H1 (cell line): Measurements from ENCODE around the gene SLC12A8. TPM values are rescaled to one million over a fixed set of nuclear protein-coding genes. Genes with fewer than 3 reads are reported as not detected.

Experiments
- RAD21 ChIP-seq, 2 experiments: IDR thresholded peaks in 1 of 2; conservative IDR thresholded peaks in 1 of 2; 2 replicates each; pipeline ENCODE4 v1.6.1; 2011; ENCODE audit warnings: low read depth in 2 of 2, low read length in 2 of 2, improper control_type of control experiment in 1 of 2, inconsistent platforms in 1 of 2, mild to moderate bottlenecking in 1 of 2, moderate library complexity in 1 of 2
- TCF12 ChIP-seq: IDR thresholded peaks from 2 replicates; pipeline ENCODE4 v1.6.1; 2011; ENCODE audit warnings: low read depth, mild to moderate bottlenecking, low read length
- polyA plus RNA-seq, 7 experiments: library from polyadenylated mRNA; depleted of rRNA in 3 of 7; stranded (reverse) in 5 of 7; unstranded in 2 of 7; fragments of >200 nt in 5 of 7; fragments of 200-250 nt in 2 of 7; gene quantifications; 1 replicate in 5 of 7; 2 replicates in 1 of 7; 4 replicates in 1 of 7; pipeline versions ENCODE4 v1.2.1 to v1.2.3, GENCODE V29; 2011 to 2013; ENCODE audit warnings: missing spikeins in 2 of 7, mixed read lengths in 2 of 7
- total RNA-seq: library from RNA; stranded (reverse); fragmentation: NEBNext Ultra II Directional; extraction: Animal tissue kit (Norgen Biotek cat#: 25700); gene quantifications from 2 replicates; pipeline ENCODE4 v1.2.1, GENCODE V29; 2021
- TF ChIP-seq, protein P1 (sequence below): fragments of 300-600 bp; sonication (generic); IDR thresholded peaks from 2 replicates; pipeline ENCODE4 v1.7.1; 2012; ENCODE audit warnings: low read length, moderate library complexity, mild to moderate bottlenecking, inconsistent platforms; ENCODE audit not compliant: insufficient replicate concordance

Gene SLC12A8
- total and polyA plus RNA-seq, 2 of the 8 experiments (the other 6 are each of a cell fraction or from before 2014, with no cell fraction given) = 13.7 to 14.4 TPM

DNA sequence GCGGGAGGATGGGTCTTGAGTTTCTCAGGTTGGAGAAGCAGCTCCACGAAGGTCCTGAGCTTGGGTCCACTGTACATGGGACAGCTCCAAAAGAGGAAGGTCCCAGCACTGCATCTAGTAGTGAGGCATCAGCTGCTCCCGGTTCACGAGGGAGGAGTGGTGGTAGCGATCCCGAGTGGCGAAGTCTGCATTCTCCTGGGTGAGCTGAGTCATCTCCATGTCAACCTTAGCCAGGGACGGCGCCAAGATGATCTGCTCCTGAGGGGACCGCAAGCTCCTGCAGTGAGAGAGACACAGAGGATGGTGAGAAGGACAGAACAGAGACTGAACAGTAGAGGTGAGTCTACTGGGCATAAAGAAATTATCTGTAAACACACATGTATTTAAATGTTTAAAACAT lies 128.8 kb downstream of the SLC12A8 start (continued):
- TF ChIP-seq, protein P1, sequence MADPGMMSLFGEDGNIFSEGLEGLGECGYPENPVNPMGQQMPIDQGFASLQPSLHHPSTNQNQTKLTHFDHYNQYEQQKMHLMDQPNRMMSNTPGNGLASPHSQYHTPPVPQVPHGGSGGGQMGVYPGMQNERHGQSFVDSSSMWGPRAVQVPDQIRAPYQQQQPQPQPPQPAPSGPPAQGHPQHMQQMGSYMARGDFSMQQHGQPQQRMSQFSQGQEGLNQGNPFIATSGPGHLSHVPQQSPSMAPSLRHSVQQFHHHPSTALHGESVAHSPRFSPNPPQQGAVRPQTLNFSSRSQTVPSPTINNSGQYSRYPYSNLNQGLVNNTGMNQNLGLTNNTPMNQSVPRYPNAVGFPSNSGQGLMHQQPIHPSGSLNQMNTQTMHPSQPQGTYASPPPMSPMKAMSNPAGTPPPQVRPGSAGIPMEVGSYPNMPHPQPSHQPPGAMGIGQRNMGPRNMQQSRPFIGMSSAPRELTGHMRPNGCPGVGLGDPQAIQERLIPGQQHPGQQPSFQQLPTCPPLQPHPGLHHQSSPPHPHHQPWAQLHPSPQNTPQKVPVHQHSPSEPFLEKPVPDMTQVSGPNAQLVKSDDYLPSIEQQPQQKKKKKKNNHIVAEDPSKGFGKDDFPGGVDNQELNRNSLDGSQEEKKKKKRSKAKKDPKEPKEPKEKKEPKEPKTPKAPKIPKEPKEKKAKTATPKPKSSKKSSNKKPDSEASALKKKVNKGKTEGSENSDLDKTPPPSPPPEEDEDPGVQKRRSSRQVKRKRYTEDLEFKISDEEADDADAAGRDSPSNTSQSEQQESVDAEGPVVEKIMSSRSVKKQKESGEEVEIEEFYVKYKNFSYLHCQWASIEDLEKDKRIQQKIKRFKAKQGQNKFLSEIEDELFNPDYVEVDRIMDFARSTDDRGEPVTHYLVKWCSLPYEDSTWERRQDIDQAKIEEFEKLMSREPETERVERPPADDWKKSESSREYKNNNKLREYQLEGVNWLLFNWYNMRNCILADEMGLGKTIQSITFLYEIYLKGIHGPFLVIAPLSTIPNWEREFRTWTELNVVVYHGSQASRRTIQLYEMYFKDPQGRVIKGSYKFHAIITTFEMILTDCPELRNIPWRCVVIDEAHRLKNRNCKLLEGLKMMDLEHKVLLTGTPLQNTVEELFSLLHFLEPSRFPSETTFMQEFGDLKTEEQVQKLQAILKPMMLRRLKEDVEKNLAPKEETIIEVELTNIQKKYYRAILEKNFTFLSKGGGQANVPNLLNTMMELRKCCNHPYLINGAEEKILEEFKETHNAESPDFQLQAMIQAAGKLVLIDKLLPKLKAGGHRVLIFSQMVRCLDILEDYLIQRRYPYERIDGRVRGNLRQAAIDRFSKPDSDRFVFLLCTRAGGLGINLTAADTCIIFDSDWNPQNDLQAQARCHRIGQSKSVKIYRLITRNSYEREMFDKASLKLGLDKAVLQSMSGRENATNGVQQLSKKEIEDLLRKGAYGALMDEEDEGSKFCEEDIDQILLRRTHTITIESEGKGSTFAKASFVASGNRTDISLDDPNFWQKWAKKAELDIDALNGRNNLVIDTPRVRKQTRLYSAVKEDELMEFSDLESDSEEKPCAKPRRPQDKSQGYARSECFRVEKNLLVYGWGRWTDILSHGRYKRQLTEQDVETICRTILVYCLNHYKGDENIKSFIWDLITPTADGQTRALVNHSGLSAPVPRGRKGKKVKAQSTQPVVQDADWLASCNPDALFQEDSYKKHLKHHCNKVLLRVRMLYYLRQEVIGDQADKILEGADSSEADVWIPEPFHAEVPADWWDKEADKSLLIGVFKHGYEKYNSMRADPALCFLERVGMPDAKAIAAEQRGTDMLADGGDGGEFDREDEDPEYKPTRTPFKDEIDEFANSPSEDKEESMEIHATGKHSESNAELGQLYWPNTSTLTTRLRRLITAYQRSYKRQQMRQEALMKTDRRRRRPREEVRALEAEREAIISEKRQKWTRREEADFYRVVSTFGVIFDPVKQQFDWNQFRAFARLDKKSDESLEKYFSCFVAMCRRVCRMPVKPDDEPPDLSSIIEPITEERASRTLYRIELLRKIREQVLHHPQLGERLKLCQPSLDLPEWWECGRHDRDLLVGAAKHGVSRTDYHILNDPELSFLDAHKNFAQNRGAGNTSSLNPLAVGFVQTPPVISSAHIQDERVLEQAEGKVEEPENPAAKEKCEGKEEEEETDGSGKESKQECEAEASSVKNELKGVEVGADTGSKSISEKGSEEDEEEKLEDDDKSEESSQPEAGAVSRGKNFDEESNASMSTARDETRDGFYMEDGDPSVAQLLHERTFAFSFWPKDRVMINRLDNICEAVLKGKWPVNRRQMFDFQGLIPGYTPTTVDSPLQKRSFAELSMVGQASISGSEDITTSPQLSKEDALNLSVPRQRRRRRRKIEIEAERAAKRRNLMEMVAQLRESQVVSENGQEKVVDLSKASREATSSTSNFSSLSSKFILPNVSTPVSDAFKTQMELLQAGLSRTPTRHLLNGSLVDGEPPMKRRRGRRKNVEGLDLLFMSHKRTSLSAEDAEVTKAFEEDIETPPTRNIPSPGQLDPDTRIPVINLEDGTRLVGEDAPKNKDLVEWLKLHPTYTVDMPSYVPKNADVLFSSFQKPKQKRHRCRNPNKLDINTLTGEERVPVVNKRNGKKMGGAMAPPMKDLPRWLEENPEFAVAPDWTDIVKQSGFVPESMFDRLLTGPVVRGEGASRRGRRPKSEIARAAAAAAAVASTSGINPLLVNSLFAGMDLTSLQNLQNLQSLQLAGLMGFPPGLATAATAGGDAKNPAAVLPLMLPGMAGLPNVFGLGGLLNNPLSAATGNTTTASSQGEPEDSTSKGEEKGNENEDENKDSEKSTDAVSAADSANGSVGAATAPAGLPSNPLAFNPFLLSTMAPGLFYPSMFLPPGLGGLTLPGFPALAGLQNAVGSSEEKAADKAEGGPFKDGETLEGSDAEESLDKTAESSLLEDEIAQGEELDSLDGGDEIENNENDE = no peak
- TF ChIP-seq TCF12 = no peak
- TF ChIP-seq RAD21 (IDR thresholded peaks at IDR 0.05 in 1 of 2, conservative IDR thresholded peaks at IDR 0.05 in 1 of 2; ENCODE audit: low read depth in 2 of 2, low read length in 2 of 2) = no peak
